ENCODE data around the gene KDR.

KDR gene

GRCh38 chr4:55089916-55090315, 35.5 kb downstream of the KDR start:
- WGBS: 96% methylated on average over 6 of the region's 6 CpGs
- Histone ChIP-seq H4K91ac (ENCODE audit: low read length) (no peak overlapping the region), H3K79me1 (replicated peaks; ENCODE audit: low read length, poor library complexity, severe bottlenecking) (no peaks in the 10 kb centered on the region), H3K23ac (ENCODE audit: low read length in 2 of 2) (no peak overlapping the region), H3K4me3 (ENCODE audit: insufficient read depth in 1 of 2, low read depth in 1 of 2, low read length in 2 of 2) (no peak overlapping the region), H3K18ac (ENCODE audit: low read depth in 1 of 2, low read length in 2 of 2) (no peak overlapping the region), H3K27ac (ENCODE audit: low read length, poor library complexity, severe bottlenecking) (no peak overlapping the region), H3K9me3 (ENCODE audit: control insufficient read depth, low read length) (no peaks in the 10 kb centered on the region), H2AK5ac (ENCODE audit: low read length, severe bottlenecking) (no peak overlapping the region), H3K27me3 (ENCODE audit: control insufficient read depth in 1 of 2, insufficient read depth in 1 of 2, low read length in 2 of 2) (peaks cover 0 to 30% of the 10 kb centered on the region in 2 experiments), H3K36me3 (ENCODE audit: control insufficient read depth in 1 of 2, insufficient read depth in 2 of 2, low read depth in 1 of 2, low read length in 2 of 2) (no peaks in the 10 kb centered on the region), H3K9ac (ENCODE audit: low read length) (no peak overlapping the region), H2BK15ac (ENCODE audit: low read depth, poor library complexity, severe bottlenecking) (no peak overlapping the region), H3K14ac (ENCODE audit: low read length in 2 of 2) (no peak overlapping the region), H3K4ac (ENCODE audit: low read depth in 1 of 2, low read length in 2 of 2) (no peak overlapping the region), H2BK120ac (ENCODE audit: low read depth, low read length) (no peak overlapping the region), H4K8ac (ENCODE audit: low read length) (no peak overlapping the region), H3K4me2 (ENCODE audit: low read length, poor library complexity, severe bottlenecking) (no peak overlapping the region), H3K4me1 (ENCODE audit: control insufficient read depth, insufficient read depth, low read depth, low read length) (no peaks in the 10 kb centered on the region), H2BK5ac (ENCODE audit: low read depth, low read length, poor library complexity, severe bottlenecking) (no peak overlapping the region), H2BK12ac (ENCODE audit: low read length in 2 of 2) (no peak overlapping the region), H2AFZ (ENCODE audit: low read depth, low read length) (no peak overlapping the region)
- no peak for DNase-seq

- Histone ChIP-seq H3K9me3 (ENCODE audit: control insufficient read depth, low read length) (no peaks in the 10 kb centered on the region), H2BK12ac (ENCODE audit: low read length in 2 of 2) (no peak overlapping the region), H3K27ac (ENCODE audit: low read length, poor library complexity, severe bottlenecking) (no peak overlapping the region), H2BK15ac (ENCODE audit: low read depth, poor library complexity, severe bottlenecking) (no peak overlapping the region), H3K4me2 (ENCODE audit: low read length, poor library complexity, severe bottlenecking) (no peak overlapping the region), H3K9ac (ENCODE audit: low read length) (no peak overlapping the region), H2AK5ac (ENCODE audit: low read length, severe bottlenecking) (no peak overlapping the region), H3K4me3 (ENCODE audit: insufficient read depth in 1 of 2, low read depth in 1 of 2, low read length in 2 of 2) (no peak overlapping the region), H3K4ac (ENCODE audit: low read depth in 1 of 2, low read length in 2 of 2) (no peak overlapping the region), H3K79me1 (replicated peaks; ENCODE audit: low read length, poor library complexity, severe bottlenecking) (no peaks in the 10 kb centered on the region), H3K27me3 (ENCODE audit: control insufficient read depth in 1 of 2, insufficient read depth in 1 of 2, low read length in 2 of 2) (peaks cover 0 to 38% of the 10 kb centered on the region in 2 experiments), H2BK5ac (ENCODE audit: low read depth, low read length, poor library complexity, severe bottlenecking) (no peak overlapping the region), H3K4me1 (ENCODE audit: control insufficient read depth, insufficient read depth, low read depth, low read length) (no peaks in the 10 kb centered on the region), H2BK120ac (ENCODE audit: low read depth, low read length) (no peak overlapping the region), H3K36me3 (ENCODE audit: control insufficient read depth in 1 of 2, insufficient read depth in 2 of 2, low read depth in 1 of 2, low read length in 2 of 2) (no peaks in the 10 kb centered on the region), H3K14ac (ENCODE audit: low read length in 2 of 2) (no peak overlapping the region), H3K18ac (ENCODE audit: low read depth in 1 of 2, low read length in 2 of 2) (no peak overlapping the region), H3K23ac (ENCODE audit: low read length in 2 of 2) (no peak overlapping the region), H4K91ac (ENCODE audit: low read length) (no peak overlapping the region), H2AFZ (ENCODE audit: low read depth, low read length) (no peak overlapping the region), H4K8ac (ENCODE audit: low read length) (no peak overlapping the region)
- no peak for DNase-seq
- 80% methylated on average over 1 of the region's 1 CpG for WGBS
Observed at GRCh38 chr4:55087913-55088260, 37.5 kb downstream of the KDR start.

GRCh38 chr4:55087009-55087912, 38.1 kb downstream of the KDR start:
- 87% methylated on average over 6 of the region's 8 CpGs for WGBS
- no peak overlapping the region for H3K4ac ChIP-seq (ENCODE audit: low read depth in 1 of 2, low read length in 2 of 2)
- DNase-seq: no peak
- no peaks in the 10 kb centered on the region for H3K4me1 ChIP-seq (ENCODE audit: control insufficient read depth, insufficient read depth, low read depth, low read length)
- no peaks in the 10 kb centered on the region for H3K9me3 ChIP-seq (ENCODE audit: control insufficient read depth, low read length)
- no peak overlapping the region for H2AK5ac ChIP-seq (ENCODE audit: low read length, severe bottlenecking)
- no peak overlapping the region for H3K27ac ChIP-seq (ENCODE audit: low read length, poor library complexity, severe bottlenecking)
- H2BK5ac ChIP-seq (ENCODE audit: low read depth, low read length, poor library complexity, severe bottlenecking): no peak overlapping the region
- H3K27me3 ChIP-seq (ENCODE audit: control insufficient read depth in 1 of 2, insufficient read depth in 1 of 2, low read length in 2 of 2): peaks cover 0 to 38% of the 10 kb centered on the region in 2 experiments
- H3K4me3 ChIP-seq (ENCODE audit: insufficient read depth in 1 of 2, low read depth in 1 of 2, low read length in 2 of 2): no peak overlapping the region
- H2BK120ac ChIP-seq (ENCODE audit: low read depth, low read length): no peak overlapping the region
- no peaks in the 10 kb centered on the region for H3K79me1 ChIP-seq (replicated peaks; ENCODE audit: low read length, poor library complexity, severe bottlenecking)
- H3K18ac ChIP-seq (ENCODE audit: low read depth in 1 of 2, low read length in 2 of 2): no peak overlapping the region
- no peak overlapping the region for H2BK12ac ChIP-seq (ENCODE audit: low read length in 2 of 2)
- H3K9ac ChIP-seq (ENCODE audit: low read length): no peak overlapping the region
- no peak overlapping the region for H2AFZ ChIP-seq (ENCODE audit: low read depth, low read length)
- no peak overlapping the region for H3K23ac ChIP-seq (ENCODE audit: low read length in 2 of 2)
- no peak overlapping the region for H2BK15ac ChIP-seq (ENCODE audit: low read depth, poor library complexity, severe bottlenecking)
- no peaks in the 10 kb centered on the region for H3K36me3 ChIP-seq (ENCODE audit: control insufficient read depth in 1 of 2, insufficient read depth in 2 of 2, low read depth in 1 of 2, low read length in 2 of 2)
- H4K91ac ChIP-seq (ENCODE audit: low read length): no peak overlapping the region
- no peak overlapping the region for H4K8ac ChIP-seq (ENCODE audit: low read length)
- no peak overlapping the region for H3K4me2 ChIP-seq (ENCODE audit: low read length, poor library complexity, severe bottlenecking)
- H3K14ac ChIP-seq (ENCODE audit: low read length in 2 of 2): no peak overlapping the region

GRCh38 chr4:55086578-55086977, 38.8 kb downstream of the KDR start:
- Histone ChIP-seq H2AFZ (ENCODE audit: low read depth, low read length) (no peak overlapping the region), H3K14ac (ENCODE audit: low read length in 2 of 2) (no peak overlapping the region), H3K27ac (ENCODE audit: low read length, poor library complexity, severe bottlenecking) (no peak overlapping the region), H4K8ac (ENCODE audit: low read length) (no peak overlapping the region), H2AK5ac (ENCODE audit: low read length, severe bottlenecking) (no peak overlapping the region), H3K4ac (ENCODE audit: low read depth in 1 of 2, low read length in 2 of 2) (no peak overlapping the region), H3K4me3 (ENCODE audit: insufficient read depth in 1 of 2, low read depth in 1 of 2, low read length in 2 of 2) (no peak overlapping the region), H3K79me1 (replicated peaks; ENCODE audit: low read length, poor library complexity, severe bottlenecking) (no peaks in the 10 kb centered on the region), H3K4me2 (ENCODE audit: low read length, poor library complexity, severe bottlenecking) (no peak overlapping the region), H3K27me3 (ENCODE audit: control insufficient read depth in 1 of 2, insufficient read depth in 1 of 2, low read length in 2 of 2) (peaks cover 0 to 38% of the 10 kb centered on the region in 2 experiments), H2BK120ac (ENCODE audit: low read depth, low read length) (no peak overlapping the region), H3K36me3 (ENCODE audit: control insufficient read depth in 1 of 2, insufficient read depth in 2 of 2, low read depth in 1 of 2, low read length in 2 of 2) (no peaks in the 10 kb centered on the region), H2BK5ac (ENCODE audit: low read depth, low read length, poor library complexity, severe bottlenecking) (no peak overlapping the region), H3K9me3 (ENCODE audit: control insufficient read depth, low read length) (no peaks in the 10 kb centered on the region), H2BK15ac (ENCODE audit: low read depth, poor library complexity, severe bottlenecking) (no peak overlapping the region), H3K18ac (ENCODE audit: low read depth in 1 of 2, low read length in 2 of 2) (no peak overlapping the region), H3K9ac (ENCODE audit: low read length) (no peak overlapping the region), H2BK12ac (ENCODE audit: low read length in 2 of 2) (no peak overlapping the region), H3K23ac (ENCODE audit: low read length in 2 of 2) (no peak overlapping the region), H4K91ac (ENCODE audit: low read length) (no peak overlapping the region), H3K4me1 (ENCODE audit: control insufficient read depth, insufficient read depth, low read depth, low read length) (no peaks in the 10 kb centered on the region)
- DNase-seq: no peak
- WGBS: 91% methylated on average over 5 of the region's 6 CpGs
